Ascending aorta (tissue), 2 donors: ENCODE results near the gene CDKN2B. TPM values are rescaled to one million over a fixed set of nuclear protein-coding genes. Genes with fewer than 3 reads are reported as not detected.

Experiments used
- DNase-seq, 2 donors: peaks; one replicate each; pipeline ENCODE4 v3.0.0-alpha.2; 2019; ENCODE audit warnings: low spot score in 2 of 2
- H3K27ac ChIP-seq, 2 donors: fragments of 200-600 bp; sonication (generic); one replicate each; pipeline ENCODE4 v1.5.1; 2016 to 2017; ENCODE audit warnings: mild to moderate bottlenecking in 1 of 2
- H3K27me3 ChIP-seq: fragments of 200-600 bp; sonication (generic); one replicate; pipeline ENCODE4 v1.5.1; 2017
- H3K36me3 ChIP-seq, 2 donors: fragments of 200-600 bp; sonication (generic); one replicate each; pipeline ENCODE4 v1.5.1; 2016
- H3K4me1 ChIP-seq, 2 donors: fragments of 200-600 bp; sonication (generic); one replicate each; pipeline ENCODE4 v1.5.1; 2016 to 2017; ENCODE audit warnings: mild to moderate bottlenecking in 1 of 2
- H3K4me3 ChIP-seq, 2 donors: fragments of 200-600 bp; sonication (generic); one replicate each; pipeline ENCODE4 v1.5.1; 2016 to 2017; ENCODE audit warnings: mild to moderate bottlenecking in 1 of 2
- H3K9me3 ChIP-seq, 2 donors: fragments of 200-600 bp; sonication (generic); one replicate each; pipeline ENCODE4 v1.5.1; 2016
- CTCF ChIP-seq, 3 experiments: fragments of 200-600 bp in 2 of 3; fragments of 450-650 bp in 1 of 3; sonication (generic) in 2 of 3; IDR thresholded peaks; one replicate each; pipeline ENCODE4 v1.5.1; 2016 to 2019; ENCODE audit warnings: antibody characterized with exemption in 3 of 3, mild to moderate bottlenecking in 1 of 3, moderate library complexity in 1 of 3
- intact Hi-C: fragments of 100-400 bp; cut with DNase I; formaldehyde crosslinking; loops from one replicate; pipeline ENCODE4 v1.15.1; 2023
- total RNA-seq: library from RNA; depleted of rRNA; stranded (reverse); fragments of >200 nt; gene quantifications from one replicate; pipeline ENCODE4 v1.1.0, GENCODE V29; 2016

The CDKN2B gene
- total RNA-seq, 1 donor from 2014 or later = 11.4 TPM

GRCh38 chr9:22040760-22041159, 31.7 kb upstream of the CDKN2B start:
- Histone ChIP-seq H3K27me3 (no peaks in the 10 kb centered on the region), H3K4me3 (no peak overlapping the region), H3K4me1 (no peaks in the 10 kb centered on the region), H3K27ac (no peak overlapping the region), H3K36me3 (no peaks in the 10 kb centered on the region), H3K9me3 (no peaks in the 10 kb centered on the region)
- TF ChIP-seq CTCF (IDR thresholded peaks at IDR 0.05) = no peak
- no peak for DNase-seq
- intact Hi-C loops = no loop called here

- intact Hi-C loops = no loop called here
- no peaks in the 10 kb centered on the region for H3K36me3 ChIP-seq
- H3K9me3 ChIP-seq = no peaks in the 10 kb centered on the region
- TF ChIP-seq CTCF (IDR thresholded peaks at IDR 0.05) = no peak
- H3K27me3 ChIP-seq = no peaks in the 10 kb centered on the region
- H3K27ac ChIP-seq = no peak overlapping the region
- DNase-seq = no peak
- no peaks in the 10 kb centered on the region for H3K4me1 ChIP-seq
- no peak overlapping the region for H3K4me3 ChIP-seq
Measured at GRCh38 chr9:22039258-22039657, 30.2 kb upstream of the CDKN2B start.

- DNase-seq = no peak
- H3K9me3 ChIP-seq = no peaks in the 10 kb centered on the region
- no peak overlapping the region for H3K4me3 ChIP-seq
- peak in 2 of 3 experiments; percentile 37 to 50 for TF ChIP-seq CTCF (IDR thresholded peaks at IDR 0.05)
- H3K36me3 ChIP-seq = no peaks in the 10 kb centered on the region
- H3K27ac ChIP-seq = no peak overlapping the region
- intact Hi-C loops = loop anchor here (1.0 kb wide), 2 partner anchors 29 to 224 kb away; partner anchors contain the start of gene CDKN2B
- no peaks in the 10 kb centered on the region for H3K27me3 ChIP-seq
- no peaks in the 10 kb centered on the region for H3K4me1 ChIP-seq
Measured at GRCh38 chr9:22037954-22038690, 29.0 kb upstream of the CDKN2B start.

- Histone ChIP-seq H3K4me3 (no peak overlapping the region), H3K27me3 (no peaks in the 10 kb centered on the region), H3K36me3 (no peaks in the 10 kb centered on the region), H3K9me3 (no peaks in the 10 kb centered on the region), H3K4me1 (no peaks in the 10 kb centered on the region), H3K27ac (no peak overlapping the region)
- TF ChIP-seq CTCF (IDR thresholded peaks at IDR 0.05) = no peak
- DNase-seq = no peak
- intact Hi-C loops = loop anchor here (1.0 kb wide), 1 partner anchor 223 kb away; no protein-coding TSS in a partner anchor
Measured at GRCh38 chr9:22036866-22037626, 27.9 kb upstream of the CDKN2B start.

- H3K27ac ChIP-seq = no peak overlapping the region
- H3K9me3 ChIP-seq = no peaks in the 10 kb centered on the region
- no peaks in the 10 kb centered on the region for H3K27me3 ChIP-seq
- no peaks in the 10 kb centered on the region for H3K36me3 ChIP-seq
- no peak for DNase-seq
- H3K4me3 ChIP-seq = no peak overlapping the region
- TF ChIP-seq CTCF (IDR thresholded peaks at IDR 0.05) = no peak
- no peaks in the 10 kb centered on the region for H3K4me1 ChIP-seq
- intact Hi-C loops = no loop called here
Measured at GRCh38 chr9:22035591-22036011, 26.5 kb upstream of the CDKN2B start.
